ENCODE results near the gene C3orf70. TPM values are rescaled to one million over a fixed set of nuclear protein-coding genes. Genes with fewer than 3 reads are reported as not detected.

The C3orf70 gene
- total RNA-seq, 1 experiment from 2014 or later = not detected

DNA sequence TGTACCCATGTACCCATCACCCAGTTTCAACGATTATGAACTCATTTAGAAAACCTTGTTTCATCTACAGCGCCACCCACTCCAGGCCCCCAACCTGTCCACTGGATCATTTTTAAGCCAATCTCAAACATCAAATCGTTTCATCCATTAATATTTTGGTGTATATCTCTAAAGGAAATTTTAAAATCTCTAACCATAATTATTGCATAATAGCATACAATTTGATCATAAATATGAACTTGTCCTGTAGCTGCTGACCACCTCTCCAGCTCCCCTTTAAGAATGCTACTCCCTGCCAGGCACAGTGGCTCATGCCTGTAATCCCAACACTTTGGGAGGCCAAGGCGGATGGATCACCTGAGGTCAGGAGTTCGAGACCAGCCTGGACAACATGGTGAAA is 2.8 kb upstream of the C3orf70 start:
- Histone ChIP-seq H3K4me2 (ENCODE audit: low read depth, low read length, poor library complexity, severe bottlenecking) (no peak overlapping the region), H3K36me3 (ENCODE audit: insufficient read depth, low read length) (no peaks in the 10 kb centered on the region), H3K9me3 (ENCODE audit: low read length) (no peaks in the 10 kb centered on the region), H2AFZ (ENCODE audit: low read length) (no peak overlapping the region), H3K27me3 (ENCODE audit: low read length) (no peaks in the 10 kb centered on the region), H3K27ac (ENCODE audit: low read length) (no peak overlapping the region), H3K4me3 (ENCODE audit: low read length) (no peak overlapping the region), H3K9ac (ENCODE audit: low read length) (no peak overlapping the region), H3K4me1 (ENCODE audit: low read length) (no peaks in the 10 kb centered on the region), H3K9me2 (replicated peaks; ENCODE audit: insufficient read depth, low read length) (no peaks in the 10 kb centered on the region), H3K79me2 (ENCODE audit: low read length) (no peaks in the 10 kb centered on the region), H4K20me1 (ENCODE audit: insufficient read depth, low read depth, low read length) (no peaks in the 10 kb centered on the region)
- DNase-seq = no peak

DNA sequence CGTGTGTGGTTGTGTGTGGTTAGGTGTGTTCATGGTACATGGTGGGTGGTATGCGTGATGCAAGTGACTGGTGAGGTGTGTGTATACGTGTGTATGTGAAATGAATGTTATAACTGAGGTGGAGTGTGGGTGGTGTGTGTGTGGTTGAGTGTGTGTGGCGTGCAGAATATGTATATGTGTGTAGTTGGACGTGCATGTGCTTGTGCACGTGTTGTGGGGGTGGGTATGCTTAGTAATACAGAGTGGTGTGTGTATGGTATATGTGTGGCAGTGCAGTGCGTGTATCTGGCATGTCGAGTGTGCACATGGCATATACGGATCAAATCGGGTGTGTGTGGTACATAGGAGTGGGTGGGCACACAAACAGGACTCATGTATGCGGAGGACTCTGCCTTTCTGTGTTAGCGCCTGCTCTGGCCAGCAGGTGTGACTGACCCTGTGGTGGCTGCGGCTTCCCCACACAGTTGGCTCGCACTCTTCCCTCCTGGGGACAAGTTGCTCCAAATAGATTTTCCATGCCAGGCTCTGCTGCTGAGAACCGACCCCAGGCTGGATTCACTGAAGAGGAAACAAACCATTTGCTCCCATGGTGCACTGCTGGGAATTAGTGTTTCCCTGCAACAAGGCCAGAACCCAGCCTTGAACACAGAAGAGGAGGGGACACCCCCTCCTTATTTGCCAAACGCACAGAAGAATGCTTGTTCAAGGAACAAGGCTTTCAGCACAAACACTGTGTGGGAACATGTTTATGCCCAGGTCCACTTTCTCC is 1.2 kb upstream of the C3orf70 start:
- H3K4me3 ChIP-seq (ENCODE audit: low read length) = no peak overlapping the region
- H3K4me1 ChIP-seq (ENCODE audit: low read length) = no peaks in the 10 kb centered on the region
- no peak overlapping the region for H3K9ac ChIP-seq (ENCODE audit: low read length)
- no peaks in the 10 kb centered on the region for H3K27me3 ChIP-seq (ENCODE audit: low read length)
- no peaks in the 10 kb centered on the region for H3K36me3 ChIP-seq (ENCODE audit: insufficient read depth, low read length)
- no peaks in the 10 kb centered on the region for H3K9me2 ChIP-seq (replicated peaks; ENCODE audit: insufficient read depth, low read length)
- H3K79me2 ChIP-seq (ENCODE audit: low read length) = no peaks in the 10 kb centered on the region
- no peak overlapping the region for H3K4me2 ChIP-seq (ENCODE audit: low read depth, low read length, poor library complexity, severe bottlenecking)
- no peak for DNase-seq
- H3K27ac ChIP-seq (ENCODE audit: low read length) = no peak overlapping the region
- H3K9me3 ChIP-seq (ENCODE audit: low read length) = no peaks in the 10 kb centered on the region
- no peaks in the 10 kb centered on the region for H4K20me1 ChIP-seq (ENCODE audit: insufficient read depth, low read depth, low read length)
- H2AFZ ChIP-seq (ENCODE audit: low read length) = no peak overlapping the region

DNA sequence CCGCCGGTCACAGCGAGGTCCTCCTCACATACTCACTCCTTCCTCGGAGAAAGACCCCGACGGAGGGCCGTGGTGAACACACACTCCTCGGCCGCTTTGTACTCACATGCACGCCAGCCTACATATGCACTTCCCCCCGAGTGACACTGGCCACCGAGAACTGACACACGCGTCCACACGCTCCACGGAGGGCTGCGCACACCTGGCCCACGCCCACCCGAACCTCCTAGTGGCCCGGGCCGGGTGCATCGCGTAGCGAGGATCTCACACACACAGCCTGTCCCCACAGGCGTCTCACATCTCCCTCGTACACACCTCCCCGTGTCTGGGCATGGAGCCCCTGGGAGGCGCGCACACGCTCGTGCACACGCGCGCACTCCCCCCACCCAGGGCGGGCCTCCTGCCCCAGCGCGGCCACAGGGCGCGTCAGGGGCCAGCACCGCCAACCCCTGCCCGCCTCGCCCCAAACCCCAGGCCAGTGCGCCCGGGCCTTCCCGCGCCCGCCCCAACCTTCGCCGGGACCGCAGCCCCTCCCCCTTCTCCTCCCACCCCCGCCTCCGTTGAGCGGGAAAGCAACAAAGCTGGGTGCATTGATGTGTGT is 411 bp upstream of the C3orf70 start:
- DNase-seq = no peak
- H3K79me2 ChIP-seq (ENCODE audit: low read length) = no peaks in the 10 kb centered on the region

DNA sequence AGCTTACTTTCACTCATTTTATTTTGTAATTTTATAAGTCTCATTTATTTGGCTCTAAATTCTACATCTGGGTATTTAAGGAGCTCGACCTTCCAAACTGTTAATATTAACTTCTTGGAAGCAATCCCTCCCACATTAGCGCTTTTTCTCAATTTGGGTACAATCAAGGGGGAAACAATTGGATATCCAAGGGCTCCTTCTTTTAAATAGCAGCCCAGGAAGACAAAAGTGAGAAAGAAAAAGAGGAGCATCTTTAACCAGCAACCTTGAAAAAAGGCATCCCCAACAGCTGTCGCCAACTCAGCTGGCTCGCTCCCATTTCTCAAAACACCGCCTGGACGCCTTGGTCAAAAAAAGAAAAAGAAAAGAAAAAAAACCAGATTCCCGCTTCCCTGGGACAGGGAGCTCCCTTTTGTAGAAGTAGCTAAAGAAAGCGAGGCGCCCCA is 873 bp downstream of the C3orf70 start:
- Histone ChIP-seq H3K9me2 (replicated peaks; ENCODE audit: insufficient read depth, low read length) (no peaks in the 10 kb centered on the region), H3K4me3 (ENCODE audit: low read length) (no peak overlapping the region), H4K20me1 (ENCODE audit: insufficient read depth, low read depth, low read length) (no peaks in the 10 kb centered on the region), H3K9ac (ENCODE audit: low read length) (no peak overlapping the region), H3K36me3 (ENCODE audit: insufficient read depth, low read length) (no peaks in the 10 kb centered on the region), H3K9me3 (ENCODE audit: low read length) (no peaks in the 10 kb centered on the region), H2AFZ (ENCODE audit: low read length) (no peak overlapping the region), H3K79me2 (ENCODE audit: low read length) (no peaks in the 10 kb centered on the region), H3K27me3 (ENCODE audit: low read length) (no peaks in the 10 kb centered on the region), H3K4me2 (ENCODE audit: low read depth, low read length, poor library complexity, severe bottlenecking) (no peak overlapping the region), H3K4me1 (ENCODE audit: low read length) (no peaks in the 10 kb centered on the region), H3K27ac (ENCODE audit: low read length) (no peak overlapping the region)
- DNase-seq = no peak

More for the DNA sequence above, 411 bp upstream of the C3orf70 start:
- Histone ChIP-seq H2AFZ (ENCODE audit: low read length) (no peak overlapping the region), H3K9ac (ENCODE audit: low read length) (no peak overlapping the region), H3K4me3 (ENCODE audit: low read length) (no peak overlapping the region), H3K36me3 (ENCODE audit: insufficient read depth, low read length) (no peaks in the 10 kb centered on the region), H3K27ac (ENCODE audit: low read length) (no peak overlapping the region), H3K9me3 (ENCODE audit: low read length) (no peaks in the 10 kb centered on the region), H3K27me3 (ENCODE audit: low read length) (no peaks in the 10 kb centered on the region), H3K9me2 (replicated peaks; ENCODE audit: insufficient read depth, low read length) (no peaks in the 10 kb centered on the region), H4K20me1 (ENCODE audit: insufficient read depth, low read depth, low read length) (no peaks in the 10 kb centered on the region), H3K4me2 (ENCODE audit: low read depth, low read length, poor library complexity, severe bottlenecking) (no peak overlapping the region), H3K4me1 (ENCODE audit: low read length) (no peaks in the 10 kb centered on the region)

DNA sequence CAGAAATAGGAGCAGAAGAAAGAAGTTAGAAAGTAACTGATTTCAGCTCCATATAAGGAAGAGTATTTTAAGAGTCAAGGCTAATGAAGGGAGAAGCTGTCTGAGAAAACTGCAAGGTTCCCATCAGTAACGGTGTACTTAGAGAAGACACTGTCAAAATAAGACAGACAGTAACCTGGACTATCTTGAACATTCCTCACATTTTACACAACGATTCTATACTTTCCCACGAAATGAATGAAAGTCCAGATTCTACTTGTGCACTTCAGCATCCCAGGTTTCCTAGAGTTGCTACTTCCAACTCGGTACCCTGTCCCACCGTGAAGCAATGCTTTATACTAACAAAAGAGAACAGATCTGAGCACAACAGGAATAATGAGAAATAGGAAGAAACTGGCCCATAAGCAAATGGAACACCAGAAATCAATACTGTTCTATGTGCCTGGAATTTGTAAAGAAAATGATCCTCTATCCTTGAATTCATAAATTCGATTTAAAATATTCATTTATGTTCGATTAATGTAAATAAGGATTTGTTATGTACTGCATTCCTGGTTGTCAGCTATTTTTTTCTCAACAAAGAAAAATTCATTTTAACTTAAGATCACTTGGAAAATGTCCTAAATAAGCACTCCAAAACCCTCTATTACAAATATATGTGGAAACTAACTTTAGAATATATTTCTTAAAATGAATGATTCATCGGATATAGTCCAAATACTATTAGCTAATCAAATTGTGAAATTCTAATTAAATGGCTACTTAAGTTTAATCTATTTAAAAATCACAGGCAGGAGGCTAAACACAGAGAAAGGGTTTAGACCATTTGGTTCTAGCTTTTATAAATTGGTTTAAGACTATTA is 1.5 kb downstream of the C3orf70 start:
- Histone ChIP-seq H3K9me3 (ENCODE audit: low read length) (no peaks in the 10 kb centered on the region), H2AFZ (ENCODE audit: low read length) (no peak overlapping the region), H3K36me3 (ENCODE audit: insufficient read depth, low read length) (no peaks in the 10 kb centered on the region), H3K4me1 (ENCODE audit: low read length) (no peaks in the 10 kb centered on the region), H4K20me1 (ENCODE audit: insufficient read depth, low read depth, low read length) (no peaks in the 10 kb centered on the region), H3K79me2 (ENCODE audit: low read length) (no peaks in the 10 kb centered on the region), H3K4me3 (ENCODE audit: low read length) (no peak overlapping the region), H3K9me2 (replicated peaks; ENCODE audit: insufficient read depth, low read length) (no peaks in the 10 kb centered on the region), H3K27ac (ENCODE audit: low read length) (no peak overlapping the region), H3K9ac (ENCODE audit: low read length) (no peak overlapping the region), H3K27me3 (ENCODE audit: low read length) (no peaks in the 10 kb centered on the region), H3K4me2 (ENCODE audit: low read depth, low read length, poor library complexity, severe bottlenecking) (no peak overlapping the region)
- DNase-seq = no peak

DNA sequence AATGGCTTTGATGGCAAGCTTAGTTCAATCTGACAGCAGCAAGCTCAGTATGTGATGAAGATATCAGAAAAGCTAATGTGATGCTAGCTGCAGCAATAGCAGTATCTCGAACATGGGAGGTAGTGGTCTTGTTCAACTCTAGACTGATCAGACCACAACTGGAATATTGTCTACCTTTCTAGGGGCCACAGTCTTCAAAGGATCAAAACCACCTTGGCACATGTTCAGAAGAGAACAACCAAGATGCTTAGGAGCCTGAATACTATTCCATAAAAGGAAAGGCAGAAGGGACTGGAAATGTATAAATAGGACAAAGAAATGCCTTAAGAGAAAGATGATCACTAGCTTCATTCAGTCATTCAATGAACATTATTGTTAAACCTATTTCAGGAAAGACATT is 2.3 kb downstream of the C3orf70 start:
- Histone ChIP-seq H3K9me3 (ENCODE audit: low read length) (no peaks in the 10 kb centered on the region), H4K20me1 (ENCODE audit: insufficient read depth, low read depth, low read length) (no peaks in the 10 kb centered on the region), H2AFZ (ENCODE audit: low read length) (no peak overlapping the region), H3K79me2 (ENCODE audit: low read length) (no peaks in the 10 kb centered on the region), H3K36me3 (ENCODE audit: insufficient read depth, low read length) (no peaks in the 10 kb centered on the region), H3K9me2 (replicated peaks; ENCODE audit: insufficient read depth, low read length) (no peaks in the 10 kb centered on the region), H3K4me1 (ENCODE audit: low read length) (no peaks in the 10 kb centered on the region), H3K9ac (ENCODE audit: low read length) (no peak overlapping the region), H3K27ac (ENCODE audit: low read length) (no peak overlapping the region), H3K4me3 (ENCODE audit: low read length) (no peak overlapping the region), H3K27me3 (ENCODE audit: low read length) (no peaks in the 10 kb centered on the region), H3K4me2 (ENCODE audit: low read depth, low read length, poor library complexity, severe bottlenecking) (no peak overlapping the region)
- DNase-seq = no peak

DNA sequence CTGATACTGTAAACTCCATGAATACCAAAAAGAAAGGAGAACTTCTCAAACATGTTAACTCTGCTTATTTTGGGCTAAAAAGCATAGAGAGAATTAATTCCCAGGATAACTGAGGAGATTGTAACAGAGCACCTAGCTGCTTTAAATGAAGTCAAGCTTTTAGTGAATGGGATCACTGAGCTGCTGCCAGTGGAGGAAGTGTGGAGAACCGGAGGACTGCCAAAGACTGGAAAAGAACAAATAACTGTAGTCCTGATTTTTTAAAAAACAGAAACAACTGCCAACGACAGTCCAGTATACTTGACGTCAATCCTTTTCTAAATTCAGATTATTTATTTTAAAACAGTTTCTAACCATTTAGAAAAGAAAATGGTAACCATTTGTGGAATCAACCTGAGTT is 3.3 kb downstream of the C3orf70 start:
- H3K79me2 ChIP-seq (ENCODE audit: low read length) = no peaks in the 10 kb centered on the region
- no peaks in the 10 kb centered on the region for H3K9me2 ChIP-seq (replicated peaks; ENCODE audit: insufficient read depth, low read length)
- DNase-seq = no peak
- no peaks in the 10 kb centered on the region for H4K20me1 ChIP-seq (ENCODE audit: insufficient read depth, low read depth, low read length)
- no peaks in the 10 kb centered on the region for H3K4me1 ChIP-seq (ENCODE audit: low read length)
- no peak overlapping the region for H3K4me3 ChIP-seq (ENCODE audit: low read length)
- H3K36me3 ChIP-seq (ENCODE audit: insufficient read depth, low read length) = no peaks in the 10 kb centered on the region
- no peak overlapping the region for H3K27ac ChIP-seq (ENCODE audit: low read length)
- H3K4me2 ChIP-seq (ENCODE audit: low read depth, low read length, poor library complexity, severe bottlenecking) = no peak overlapping the region
- H2AFZ ChIP-seq (ENCODE audit: low read length) = no peak overlapping the region
- H3K9me3 ChIP-seq (ENCODE audit: low read length) = no peaks in the 10 kb centered on the region
- no peak overlapping the region for H3K9ac ChIP-seq (ENCODE audit: low read length)
- no peaks in the 10 kb centered on the region for H3K27me3 ChIP-seq (ENCODE audit: low read length)

DNA sequence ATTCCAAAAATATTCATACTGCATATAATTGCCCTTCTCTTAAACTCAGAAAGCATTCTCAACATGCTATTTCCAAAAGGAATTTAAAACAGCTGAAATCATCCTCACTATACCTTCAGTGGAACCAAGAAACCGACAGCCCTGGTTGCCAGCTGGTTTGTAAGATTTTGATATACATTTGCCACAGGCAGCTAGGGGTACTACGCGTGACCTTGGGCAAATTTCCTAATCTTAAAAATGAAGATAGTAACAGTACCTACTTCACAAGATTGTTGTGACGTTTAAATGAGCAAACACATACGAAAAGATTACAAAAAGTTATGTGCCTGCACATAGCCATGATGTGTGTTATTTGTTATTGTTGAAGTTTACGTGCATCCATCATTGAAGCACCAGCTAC is 7.3 kb downstream of the C3orf70 start:
- Histone ChIP-seq H3K79me2 (ENCODE audit: low read length) (no peaks in the 10 kb centered on the region), H3K9ac (ENCODE audit: low read length) (no peak overlapping the region), H4K20me1 (ENCODE audit: insufficient read depth, low read depth, low read length) (no peaks in the 10 kb centered on the region), H3K9me2 (replicated peaks; ENCODE audit: insufficient read depth, low read length) (no peaks in the 10 kb centered on the region), H3K27ac (ENCODE audit: low read length) (no peak overlapping the region), H2AFZ (ENCODE audit: low read length) (no peak overlapping the region), H3K9me3 (ENCODE audit: low read length) (no peaks in the 10 kb centered on the region), H3K4me1 (ENCODE audit: low read length) (no peaks in the 10 kb centered on the region), H3K4me3 (ENCODE audit: low read length) (no peak overlapping the region), H3K27me3 (ENCODE audit: low read length) (no peaks in the 10 kb centered on the region), H3K4me2 (ENCODE audit: low read depth, low read length, poor library complexity, severe bottlenecking) (no peak overlapping the region), H3K36me3 (ENCODE audit: insufficient read depth, low read length) (no peaks in the 10 kb centered on the region)
- DNase-seq = no peak

Data from Karpas-422 (cell line).